ENCODE results near the gene COL5A1. TPM values are rescaled to one million over a fixed set of nuclear protein-coding genes. Genes with fewer than 3 reads are reported as not detected.

The COL5A1 gene
- total RNA-seq, 1 donor from 2014 or later, result not detected

DNA sequence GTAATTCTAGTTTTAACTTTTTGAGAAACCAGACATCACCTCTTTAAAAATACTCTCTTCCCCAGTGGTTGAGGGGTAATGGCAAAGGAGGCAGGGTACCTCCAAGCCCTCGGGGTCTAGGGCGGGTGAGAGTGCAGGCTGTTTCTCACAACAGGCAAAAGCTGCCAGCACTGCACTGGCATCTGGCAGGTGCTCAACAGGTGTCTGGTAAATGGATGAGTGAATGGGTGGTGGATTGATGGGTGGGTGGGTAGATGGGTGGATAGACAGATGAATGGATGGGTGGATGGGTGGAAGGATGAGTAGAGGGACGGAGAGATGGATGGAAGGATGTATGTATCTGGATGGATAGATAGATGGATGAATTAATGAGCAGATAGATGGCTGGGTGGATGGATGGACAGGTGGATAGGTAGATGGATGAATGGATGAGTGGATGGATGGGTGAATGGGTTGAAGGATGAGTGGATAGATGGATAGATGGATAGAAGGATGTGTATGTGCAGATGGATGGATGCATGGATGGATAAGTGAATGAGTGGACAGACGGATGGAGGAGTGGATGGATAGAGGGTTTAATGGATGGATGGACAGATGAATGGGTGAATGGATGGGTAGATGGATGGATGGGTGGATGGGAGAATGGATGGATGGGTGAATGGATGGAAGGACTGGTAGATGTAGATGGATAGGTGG is 84.6 kb downstream of the COL5A1 start:
- Mint-ChIP-seq H3K4me3 (no peak overlapping the region), H3K9me3 (peaks cover 3% of the 10 kb centered on the region), H3K27ac (no peak overlapping the region), H3K4me1 (peaks cover 8% of the 10 kb centered on the region), H3K27me3 (peaks cover 3% of the 10 kb centered on the region), H3K36me3 (ENCODE audit: low read depth) (no peaks in the 10 kb centered on the region)
- intact Hi-C loops (cut with micrococcal nuclease), result no loop called here
- DNase-seq, result no peak

DNA sequence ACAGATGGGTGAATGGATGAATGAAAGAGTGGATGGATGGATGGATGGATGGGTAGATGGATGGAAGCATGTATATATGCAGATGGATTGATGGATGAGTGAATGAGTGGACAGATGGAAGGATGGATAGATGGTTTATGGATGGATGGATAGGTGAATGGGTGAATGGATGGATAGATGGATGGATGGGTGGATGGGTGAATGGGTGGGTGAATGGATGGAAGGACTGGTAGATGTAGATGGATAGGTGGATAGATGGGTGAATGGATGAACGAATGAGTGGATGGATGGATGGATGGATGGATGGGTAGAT is 85.1 kb downstream of the COL5A1 start:
- H3K27me3 Mint-ChIP-seq, result peaks cover 3% of the 10 kb centered on the region

DNA sequence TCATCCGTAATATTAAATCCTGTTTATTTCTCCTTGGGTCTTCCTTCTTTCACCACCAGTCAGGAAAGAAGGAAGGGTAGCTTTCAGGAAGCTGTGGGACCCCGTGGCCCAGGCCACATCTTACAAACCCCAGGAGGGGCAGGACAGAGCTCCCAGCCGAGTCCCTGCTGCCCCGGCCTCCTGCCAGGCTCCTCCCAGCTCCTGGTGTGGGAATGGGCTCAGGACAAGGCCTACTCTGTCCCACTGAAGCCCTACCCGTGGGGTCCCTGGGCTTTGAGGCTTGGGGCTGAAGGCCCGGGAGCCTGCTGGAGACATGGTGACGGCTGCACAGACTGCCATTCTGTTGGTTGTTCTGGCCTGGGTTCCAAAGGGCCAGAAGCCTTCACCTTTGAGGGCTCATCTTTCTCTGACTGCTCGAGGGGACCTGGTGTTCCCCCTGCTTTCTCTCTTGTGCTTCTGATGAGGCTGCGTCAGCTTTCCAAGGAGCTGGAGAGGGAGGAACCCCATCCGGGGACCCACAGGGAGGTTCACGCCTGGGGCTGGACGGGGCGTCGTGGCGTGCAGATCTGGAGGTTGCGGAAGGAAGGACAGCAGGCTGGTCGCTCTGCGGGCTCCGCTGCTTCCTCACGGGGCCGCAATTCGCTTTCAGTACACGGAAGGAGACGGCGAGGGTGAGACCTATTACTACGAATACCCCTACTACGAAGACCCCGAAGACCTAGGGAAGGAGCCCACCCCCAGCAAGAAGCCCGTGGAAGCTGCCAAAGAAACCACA is 86.6 kb downstream of the COL5A1 start:
- no peaks in the 10 kb centered on the region for H3K36me3 Mint-ChIP-seq (ENCODE audit: low read depth)
- H3K27me3 Mint-ChIP-seq, result no peaks in the 10 kb centered on the region
- no peak overlapping the region for H3K27ac Mint-ChIP-seq
- intact Hi-C loops (cut with micrococcal nuclease), result no loop called here
- H3K4me1 Mint-ChIP-seq, result peaks cover 8% of the 10 kb centered on the region
- H3K9me3 Mint-ChIP-seq, result peaks cover 3% of the 10 kb centered on the region
- no peak for DNase-seq
- no peak overlapping the region for H3K4me3 Mint-ChIP-seq

More for the DNA sequence above, 85.1 kb downstream of the COL5A1 start:
- no peaks in the 10 kb centered on the region for H3K36me3 Mint-ChIP-seq (ENCODE audit: low read depth)
- peaks cover 3% of the 10 kb centered on the region for H3K9me3 Mint-ChIP-seq
- H3K27ac Mint-ChIP-seq, result no peak overlapping the region
- no peak for DNase-seq
- H3K4me1 Mint-ChIP-seq, result peaks cover 8% of the 10 kb centered on the region
- no peak overlapping the region for H3K4me3 Mint-ChIP-seq
- intact Hi-C loops (cut with micrococcal nuclease), result no loop called here

DNA sequence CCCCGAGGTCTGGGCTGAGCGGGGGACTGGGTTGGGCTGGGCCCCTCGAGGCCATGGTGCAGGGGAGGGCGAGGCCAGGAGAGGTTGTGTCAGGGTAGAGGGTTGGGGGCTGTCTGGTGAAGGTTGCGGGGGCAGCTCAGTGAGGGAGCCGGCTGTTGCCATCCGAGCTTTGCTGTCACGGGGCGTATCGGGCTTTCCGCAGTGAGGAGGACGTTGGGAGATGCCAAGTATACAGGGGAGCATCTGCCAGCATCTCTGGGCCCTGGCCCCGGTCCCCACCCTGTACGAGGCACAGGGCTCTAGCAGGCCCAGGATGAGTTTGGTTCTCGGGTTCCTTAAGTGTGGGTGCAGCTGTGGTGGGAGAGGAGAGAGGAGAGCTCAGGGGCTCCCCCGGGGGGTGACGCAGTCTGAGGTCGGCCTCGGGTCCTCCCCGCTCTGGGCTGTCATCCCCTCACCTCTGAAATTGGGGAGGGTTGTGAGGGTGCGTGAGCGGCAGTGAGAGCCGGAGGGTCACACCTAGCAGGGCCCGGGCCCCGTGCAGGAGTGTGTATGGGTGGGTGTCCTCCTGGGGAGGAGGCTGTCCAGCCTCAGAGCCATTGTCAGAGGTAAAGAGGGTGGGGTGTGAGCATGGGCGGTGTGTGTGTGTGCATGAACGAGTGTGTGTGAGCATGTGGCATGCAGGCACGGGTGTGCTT is 87.3 kb downstream of the COL5A1 start:
- H3K9me3 Mint-ChIP-seq, result peaks cover 3% of the 10 kb centered on the region
- H3K27me3 Mint-ChIP-seq, result no peaks in the 10 kb centered on the region
- intact Hi-C loops (cut with micrococcal nuclease), result no loop called here
- no peak overlapping the region for H3K27ac Mint-ChIP-seq
- peaks cover 8% of the 10 kb centered on the region for H3K4me1 Mint-ChIP-seq
- no peaks in the 10 kb centered on the region for H3K36me3 Mint-ChIP-seq (ENCODE audit: low read depth)
- no peak overlapping the region for H3K4me3 Mint-ChIP-seq
- DNase-seq, result no peak

DNA sequence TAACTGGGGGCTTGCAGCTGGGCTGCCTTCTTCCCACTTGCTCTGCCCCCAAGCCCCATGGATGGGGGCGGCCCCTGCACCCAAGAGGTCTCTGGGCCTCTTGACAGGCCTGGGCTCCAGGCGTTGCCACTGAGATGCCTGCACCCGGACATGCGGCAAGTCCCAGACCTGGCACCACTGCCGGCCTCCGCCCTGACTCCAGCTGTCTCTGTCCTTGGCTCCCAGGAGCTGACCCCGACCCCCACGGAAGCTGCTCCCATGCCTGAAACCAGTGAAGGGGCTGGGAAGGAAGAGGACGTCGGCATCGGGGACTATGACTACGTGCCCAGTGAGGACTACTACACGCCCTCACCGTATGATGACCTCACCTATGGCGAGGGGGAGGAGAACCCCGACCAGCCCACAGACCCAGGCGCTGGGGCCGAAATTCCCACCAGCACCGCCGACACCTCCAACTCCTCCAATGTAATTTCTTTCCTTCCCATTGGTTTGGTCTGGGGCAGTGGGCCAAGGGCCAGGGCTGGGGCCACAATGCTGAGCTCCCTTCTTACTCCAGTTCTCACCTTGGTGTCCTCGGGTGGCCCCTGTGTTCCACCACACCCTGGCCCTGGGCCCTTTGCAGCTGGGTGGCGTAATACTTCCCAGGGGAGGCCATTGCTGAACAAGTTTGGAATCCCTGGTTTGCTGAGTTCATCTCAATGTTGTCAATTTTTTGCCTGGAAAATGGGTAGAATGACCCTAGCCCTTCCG is 88.6 kb downstream of the COL5A1 start:
- no peak overlapping the region for H3K4me3 Mint-ChIP-seq
- H3K4me1 Mint-ChIP-seq, result peaks cover 8% of the 10 kb centered on the region
- intact Hi-C loops (cut with micrococcal nuclease), result no loop called here

DNA sequence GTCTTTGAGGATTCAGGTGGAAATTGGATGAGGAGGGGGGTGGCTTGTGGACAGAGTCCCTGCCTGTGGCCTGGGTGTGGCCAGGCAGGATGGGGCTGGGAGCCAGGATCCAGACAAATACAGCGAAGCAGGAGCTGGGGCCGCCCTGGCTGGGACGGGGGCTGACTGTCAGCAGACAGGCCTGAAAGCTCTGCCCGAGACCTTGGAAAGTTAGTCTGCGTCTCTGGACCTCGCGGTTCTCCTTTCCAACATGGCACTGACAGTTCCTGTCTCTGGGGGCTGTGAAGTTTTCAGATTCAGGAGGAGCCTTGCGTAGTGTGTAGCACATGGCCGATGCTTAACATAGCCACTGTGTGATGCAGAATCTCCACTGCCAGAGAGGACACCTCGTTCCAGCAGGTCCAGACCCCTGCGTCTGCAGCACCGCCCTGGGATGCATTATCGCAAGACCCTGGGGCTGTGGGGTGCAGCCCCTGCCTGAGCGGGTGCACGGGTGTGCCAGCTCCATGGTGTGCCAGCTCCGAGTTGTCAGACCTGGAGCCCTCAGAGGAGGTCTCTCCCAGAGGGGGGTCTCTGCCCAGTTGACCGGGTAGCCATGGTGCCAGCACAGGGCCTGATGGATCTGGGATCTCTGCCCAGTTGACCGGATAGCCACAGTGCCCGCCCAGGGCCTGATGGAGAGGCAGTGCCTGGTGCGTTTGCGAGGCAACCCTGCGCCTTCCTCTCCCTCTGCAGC is 89.3 kb downstream of the COL5A1 start:
- Mint-ChIP-seq H3K27ac (no peak overlapping the region), H3K36me3 (ENCODE audit: low read depth) (no peaks in the 10 kb centered on the region), H3K27me3 (no peaks in the 10 kb centered on the region), H3K4me3 (no peak overlapping the region), H3K9me3 (peaks cover 3% of the 10 kb centered on the region), H3K4me1 (peaks cover under 1% of the 10 kb centered on the region)
- no peak for DNase-seq
- intact Hi-C loops (cut with micrococcal nuclease), result no loop called here

More for the DNA sequence above, 88.6 kb downstream of the COL5A1 start:
- Mint-ChIP-seq H3K36me3 (ENCODE audit: low read depth) (no peaks in the 10 kb centered on the region), H3K27ac (no peak overlapping the region), H3K9me3 (peaks cover 3% of the 10 kb centered on the region), H3K27me3 (no peaks in the 10 kb centered on the region)
- no peak for DNase-seq

DNA sequence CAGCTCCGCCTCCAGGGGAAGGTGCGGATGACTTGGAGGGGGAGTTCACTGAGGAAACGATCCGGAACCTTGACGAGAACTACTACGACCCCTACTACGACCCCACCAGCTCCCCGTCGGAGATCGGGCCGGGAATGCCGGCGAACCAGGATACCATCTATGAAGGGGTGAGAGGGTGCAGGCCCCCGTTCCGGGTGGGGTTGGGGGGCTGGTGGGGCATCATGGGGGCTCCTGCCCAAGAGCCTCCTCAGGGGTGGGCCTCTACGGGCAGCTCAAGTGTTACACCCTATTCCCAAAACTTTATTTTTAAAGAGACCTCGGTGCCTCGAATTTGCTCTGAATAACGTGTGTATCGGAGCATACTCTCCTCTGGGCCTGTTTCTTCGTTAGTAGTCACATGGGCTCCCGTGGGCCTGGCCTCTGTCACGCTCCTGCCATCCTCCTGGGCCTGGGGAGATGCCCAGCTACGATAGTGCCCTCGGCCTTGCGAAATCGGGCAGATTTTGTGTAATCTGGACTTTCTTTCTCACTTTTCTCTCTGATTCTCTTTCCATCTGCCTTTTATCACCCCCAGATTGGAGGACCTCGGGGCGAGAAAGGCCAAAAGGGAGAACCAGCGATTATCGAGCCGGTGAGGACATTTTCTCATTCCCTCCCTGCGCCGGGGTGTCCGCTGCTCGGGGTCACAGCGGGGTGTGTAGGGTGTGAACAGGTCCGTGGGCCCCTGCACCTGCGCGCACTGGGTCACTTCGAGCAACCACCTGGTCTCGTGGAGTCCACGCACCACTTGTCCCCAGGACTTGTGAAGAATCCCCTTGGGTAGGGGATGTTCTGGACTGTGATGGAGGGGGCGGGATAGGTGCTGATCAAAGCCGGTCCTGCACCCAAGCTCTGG is 90.1 kb downstream of the COL5A1 start:
- Mint-ChIP-seq H3K4me3 (no peak overlapping the region), H3K36me3 (ENCODE audit: low read depth) (no peaks in the 10 kb centered on the region), H3K4me1 (no peaks in the 10 kb centered on the region), H3K9me3 (peaks cover 3% of the 10 kb centered on the region), H3K27ac (no peak overlapping the region), H3K27me3 (no peaks in the 10 kb centered on the region)
- intact Hi-C loops (cut with micrococcal nuclease), result no loop called here
- DNase-seq, result no peak

DNA sequence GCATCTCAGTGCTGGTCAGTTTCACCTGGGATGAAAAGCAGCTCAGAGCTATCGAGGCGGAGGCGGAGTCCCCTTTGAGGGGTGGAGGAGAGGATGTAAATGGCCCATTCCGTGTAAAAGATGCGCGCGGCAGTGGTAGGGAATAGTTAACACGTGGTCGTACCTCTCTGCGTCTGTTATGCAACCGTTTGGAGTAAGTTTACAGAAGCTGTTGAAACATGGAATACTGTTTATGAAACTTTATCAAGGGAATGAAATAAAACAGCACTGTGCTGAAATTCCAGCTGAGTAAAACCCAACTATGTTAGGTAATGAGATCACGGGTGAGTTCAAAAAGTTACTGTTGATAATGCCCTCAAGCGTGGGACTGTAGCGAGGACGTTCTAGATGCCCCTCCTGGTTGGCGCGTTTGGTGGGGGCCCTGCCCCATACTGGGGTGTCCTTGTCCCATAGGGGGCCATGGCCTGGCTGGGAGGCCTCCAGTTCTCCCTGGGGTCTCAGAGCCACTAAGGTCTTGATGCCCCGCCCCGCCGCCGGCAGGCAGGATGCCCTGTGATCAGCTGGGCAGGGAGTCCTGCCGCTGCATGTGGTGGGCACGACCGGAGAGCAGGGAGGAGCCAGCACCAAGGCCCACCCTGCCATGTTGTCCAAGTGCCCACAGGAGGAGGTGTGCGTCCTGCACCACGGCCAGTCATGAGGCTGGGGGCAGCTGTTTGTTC is 90.9 kb downstream of the COL5A1 start:
- H3K27ac Mint-ChIP-seq, result no peak overlapping the region
- intact Hi-C loops (cut with micrococcal nuclease), result no loop called here
- H3K4me1 Mint-ChIP-seq, result no peaks in the 10 kb centered on the region
- H3K4me3 Mint-ChIP-seq, result no peak overlapping the region
- peaks cover 3% of the 10 kb centered on the region for H3K9me3 Mint-ChIP-seq
- no peaks in the 10 kb centered on the region for H3K27me3 Mint-ChIP-seq
- no peak for DNase-seq
- no peaks in the 10 kb centered on the region for H3K36me3 Mint-ChIP-seq (ENCODE audit: low read depth)

DNA sequence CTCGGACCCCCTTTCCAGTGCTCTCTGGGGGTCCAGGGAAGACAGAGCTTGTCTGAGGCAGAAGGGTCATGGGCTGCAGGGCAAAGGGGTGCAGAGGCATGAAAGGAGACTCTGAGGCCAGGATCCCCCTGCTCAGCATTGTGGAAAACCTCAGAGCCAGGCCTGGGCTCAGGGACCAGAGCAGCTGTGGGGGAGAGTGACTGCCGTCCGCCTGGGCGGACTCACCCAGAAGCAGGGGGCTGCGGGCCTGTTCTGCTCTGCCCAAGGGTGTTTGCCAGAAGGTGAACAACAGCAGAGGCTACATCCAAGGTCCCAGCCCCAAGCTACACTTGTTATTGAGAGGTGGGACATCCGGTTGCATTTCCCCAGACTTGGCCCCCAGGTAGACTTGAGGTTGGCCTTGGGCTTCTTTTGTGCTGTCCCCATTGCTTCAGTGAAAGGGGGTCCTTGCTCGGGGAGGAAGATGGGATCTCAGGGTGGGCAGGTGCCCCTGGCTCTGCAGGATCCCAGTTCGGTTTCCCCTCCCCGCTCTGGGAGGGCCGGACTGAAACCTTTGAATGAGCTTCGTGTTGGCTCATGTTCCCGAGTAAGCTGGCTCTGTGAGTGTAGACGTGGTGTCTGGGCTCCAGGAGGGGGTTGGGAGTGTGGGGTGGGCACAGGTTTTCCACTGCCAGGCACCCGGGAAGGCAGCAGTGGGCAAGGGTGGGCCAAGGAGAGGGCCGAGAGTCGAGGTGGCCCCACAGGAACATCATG is 92.1 kb downstream of the COL5A1 start:
- Mint-ChIP-seq H3K36me3 (ENCODE audit: low read depth) (no peaks in the 10 kb centered on the region), H3K27ac (no peak overlapping the region), H3K4me3 (no peak overlapping the region), H3K4me1 (no peaks in the 10 kb centered on the region), H3K27me3 (no peaks in the 10 kb centered on the region), H3K9me3 (peaks cover 3% of the 10 kb centered on the region)
- DNase-seq, result no peak
- intact Hi-C loops (cut with micrococcal nuclease), result no loop called here

DNA sequence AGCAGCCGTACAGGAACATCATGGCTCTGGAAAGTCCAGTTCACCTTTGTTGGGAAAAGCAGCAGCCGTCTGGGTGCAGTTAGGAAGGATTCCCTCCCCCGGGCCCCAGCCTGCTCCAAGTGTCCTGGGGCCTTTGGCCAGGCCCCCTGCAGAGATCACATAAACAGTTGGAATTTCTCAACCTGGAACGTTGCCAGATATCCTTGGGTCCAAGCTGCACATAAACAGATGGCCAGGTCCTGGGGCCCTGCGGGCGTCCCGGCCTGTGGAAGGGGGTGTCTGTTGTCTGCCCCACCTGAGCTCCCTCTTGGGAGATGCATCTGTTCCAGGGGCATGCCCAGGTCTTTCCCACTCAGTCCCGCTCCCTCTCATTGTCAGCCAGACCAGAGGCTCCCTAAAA is 92.7 kb downstream of the COL5A1 start:
- peaks cover under 1% of the 10 kb centered on the region for H3K9me3 Mint-ChIP-seq
- no peaks in the 10 kb centered on the region for H3K36me3 Mint-ChIP-seq (ENCODE audit: low read depth)
- H3K27me3 Mint-ChIP-seq, result no peaks in the 10 kb centered on the region
- no peak for DNase-seq
- no peaks in the 10 kb centered on the region for H3K4me1 Mint-ChIP-seq
- no peak overlapping the region for H3K27ac Mint-ChIP-seq
- intact Hi-C loops (cut with micrococcal nuclease), result no loop called here
- H3K4me3 Mint-ChIP-seq, result no peak overlapping the region

DNA sequence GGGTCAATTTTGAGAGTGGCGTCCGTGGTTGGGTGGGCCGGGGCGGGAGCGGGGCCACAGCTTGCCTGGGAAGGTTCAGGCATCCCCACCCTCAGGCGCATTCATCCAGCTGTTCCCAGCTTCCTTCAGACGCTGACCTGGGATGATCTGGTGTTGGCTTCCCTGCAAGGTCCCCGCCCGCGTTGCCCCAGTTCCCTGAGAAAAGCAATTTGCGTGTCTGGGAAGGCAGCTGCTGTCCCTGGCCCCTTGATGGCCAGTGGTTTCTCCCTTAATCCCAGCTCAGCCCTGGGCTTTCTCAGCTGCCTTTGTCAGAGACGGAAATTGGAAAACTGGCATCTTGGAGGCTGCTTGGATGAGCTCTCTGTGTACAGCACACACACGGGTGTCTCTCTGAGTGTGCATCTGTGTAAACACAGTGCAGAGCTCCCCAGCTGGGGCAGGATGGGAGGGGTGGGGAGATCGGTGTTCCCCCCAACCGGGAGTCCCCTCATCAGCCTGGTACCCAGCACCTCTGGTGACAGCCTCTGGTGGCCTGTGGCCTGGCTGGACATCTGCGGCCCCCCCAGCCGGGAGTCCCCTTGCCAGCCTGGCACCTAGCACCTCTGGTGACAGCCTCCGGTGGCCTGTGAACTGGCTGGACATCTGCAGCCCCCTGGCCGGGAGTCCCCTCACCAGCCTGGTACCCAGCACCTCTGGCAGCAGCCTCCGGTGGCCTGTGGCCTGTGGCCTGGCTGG is 94.0 kb downstream of the COL5A1 start:
- H3K36me3 Mint-ChIP-seq (ENCODE audit: low read depth), result no peaks in the 10 kb centered on the region
- intact Hi-C loops (cut with micrococcal nuclease), result loop anchor here (5.0 kb wide), 1 partner anchor 288 kb away; no protein-coding TSS in a partner anchor
- H3K9me3 Mint-ChIP-seq, result no peaks in the 10 kb centered on the region
- no peak overlapping the region for H3K4me3 Mint-ChIP-seq
- no peak overlapping the region for H3K27ac Mint-ChIP-seq
- no peak for DNase-seq
- no peaks in the 10 kb centered on the region for H3K27me3 Mint-ChIP-seq
- no peaks in the 10 kb centered on the region for H3K4me1 Mint-ChIP-seq

All from activated CD4-positive, alpha-beta T cell treated with anti-CD3 and anti-CD28 coated beads, Interleukin-2, amount 10 ng/mL, durations not matched to agents 24 days and 14 days (primary cell).